GM23248 (cell line): Measurements from ENCODE around the gene SLC45A1.

Experiments
- EZH2 ChIP-seq: fragments of 200-600 bp; sonication (generic); IDR thresholded peaks from 2 replicates; pipeline ENCODE4 v1.6.1; 2018; ENCODE audit warnings: antibody characterized with exemption, mild to moderate bottlenecking; ENCODE audit not compliant: insufficient read depth, poor library complexity, severe bottlenecking
- EZH2phosphoT487 ChIP-seq: fragments of 200-600 bp; sonication (generic); IDR thresholded peaks from 2 replicates; pipeline ENCODE4 v1.6.1; 2018; ENCODE audit warnings: antibody characterized with exemption, moderate library complexity, mild to moderate bottlenecking, low read depth; ENCODE audit not compliant: insufficient read depth

GRCh38 chr1:8328271-8328670 lies 10.4 kb downstream of the SLC45A1 start:
- TF ChIP-seq EZH2 (no peak), EZH2phosphoT487 (no peak)
